Tibial artery (tissue), 4 donors: ENCODE data around the gene RBM19.
A peak's percentile ranks its signal among the peaks of the same experiment; 100 is the strongest.

Experiments used
- DNase-seq, 2 donors: peaks; one replicate each; pipeline ENCODE4 v3.0.0-alpha.2; 2019
- H3K27ac ChIP-seq, 2 donors: fragments of 200-600 bp; sonication (generic) in 1 of 2; 1 replicate in 1 of 2; 2 replicates in 1 of 2; pipeline ENCODE4 v1.5.1; 2018 to 2019; ENCODE audit warnings: mild to moderate bottlenecking in 1 of 2
- H3K27me3 ChIP-seq, 2 donors: fragments of 200-600 bp; sonication (generic) in 1 of 2; one replicate each; pipeline versions ENCODE4 v1.5.1 to v1.6.0; 2016 to 2019
- H3K36me3 ChIP-seq, 3 donors: fragments of 200-600 bp; sonication (generic) in 2 of 3; one replicate each; pipeline ENCODE4 v1.5.1; 2016 to 2019; ENCODE audit warnings: mild to moderate bottlenecking in 2 of 3
- H3K4me1 ChIP-seq, 4 donors: fragments of 200-600 bp; sonication (generic) in 2 of 4; 1 replicate in 3 of 4; 2 replicates in 1 of 4; pipeline ENCODE4 v1.5.1; 2016 to 2019
- H3K4me3 ChIP-seq, 2 donors: fragments of 200-600 bp; sonication (generic) in 1 of 2; 1 replicate in 1 of 2; 2 replicates in 1 of 2; pipeline ENCODE4 v1.5.1; 2018 to 2019; ENCODE audit warnings: mild to moderate bottlenecking in 2 of 2
- H3K9me3 ChIP-seq, 3 donors: fragments of 200-600 bp; sonication (generic) in 1 of 3; one replicate each; pipeline ENCODE4 v1.5.1; 2016 to 2019
- CTCF ChIP-seq, 2 experiments: fragments of 200-600 bp in 1 of 2; fragments of 450-650 bp in 1 of 2; IDR thresholded peaks; one replicate each; pipeline ENCODE4 v1.5.1; 2017 to 2019; ENCODE audit warnings: antibody characterized with exemption in 2 of 2, mild to moderate bottlenecking in 1 of 2, moderate library complexity in 1 of 2
- intact Hi-C: fragments of 100-400 bp; cut with DNase I; formaldehyde crosslinking; loops from one replicate; pipeline ENCODE4 v1.15.0; 2023; ENCODE audit warnings: low total_unique reads

Gene RBM19

GRCh38 chr12:113803759-113804140, 162.4 kb downstream of the RBM19 start:
- Histone ChIP-seq H3K27me3 (no peaks in the 10 kb centered on the region), H3K36me3 (peaks cover 0 to 7% (median 0%) of the 10 kb centered on the region in 3 donors), H3K4me3 (no peak overlapping the region), H3K4me1 (no peaks in the 10 kb centered on the region), H3K27ac (no peak overlapping the region), H3K9me3 (peaks cover 0 to 11% (median 4%) of the 10 kb centered on the region in 3 donors)
- TF ChIP-seq CTCF (IDR thresholded peaks at IDR 0.05) = no peak
- DNase-seq = no peak
- intact Hi-C loops = no loop called here

GRCh38 chr12:113802966-113803758, 163.0 kb downstream of the RBM19 start:
- Histone ChIP-seq H3K9me3 (peaks cover 0 to 11% (median 4%) of the 10 kb centered on the region in 3 donors), H3K36me3 (peaks cover 0 to 4% (median 0%) of the 10 kb centered on the region in 3 donors), H3K4me1 (no peaks in the 10 kb centered on the region), H3K27me3 (no peaks in the 10 kb centered on the region), H3K27ac (no peak overlapping the region), H3K4me3 (no peak overlapping the region)
- no peak for TF ChIP-seq CTCF (IDR thresholded peaks at IDR 0.05)
- DNase-seq = no peak
- intact Hi-C loops = no loop called here

- Histone ChIP-seq H3K4me3 (no peak overlapping the region), H3K27ac (no peak overlapping the region), H3K36me3 (no peaks in the 10 kb centered on the region), H3K4me1 (no peaks in the 10 kb centered on the region), H3K27me3 (no peaks in the 10 kb centered on the region), H3K9me3 (peaks cover 0 to 4% (median 4%) of the 10 kb centered on the region in 3 donors)
- intact Hi-C loops = no loop called here
- no peak for TF ChIP-seq CTCF (IDR thresholded peaks at IDR 0.05)
- no peak for DNase-seq
These were observed 163.9 kb downstream of the RBM19 start for GRCh38 chr12:113802000-113802749.

GRCh38 chr12:113800201-113800600, 165.9 kb downstream of the RBM19 start:
- H3K4me3 ChIP-seq = no peak overlapping the region
- no peaks in the 10 kb centered on the region for H3K27me3 ChIP-seq
- no peak for TF ChIP-seq CTCF (IDR thresholded peaks at IDR 0.05)
- no peaks in the 10 kb centered on the region for H3K36me3 ChIP-seq
- no peak for DNase-seq
- H3K4me1 ChIP-seq = no peaks in the 10 kb centered on the region
- H3K9me3 ChIP-seq = no peaks in the 10 kb centered on the region
- intact Hi-C loops = no loop called here
- H3K27ac ChIP-seq = no peak overlapping the region

- Histone ChIP-seq H3K4me1 (no peaks in the 10 kb centered on the region), H3K4me3 (no peak overlapping the region), H3K27me3 (no peaks in the 10 kb centered on the region), H3K36me3 (no peaks in the 10 kb centered on the region), H3K27ac (no peak overlapping the region), H3K9me3 (no peaks in the 10 kb centered on the region)
- no peak for TF ChIP-seq CTCF (IDR thresholded peaks at IDR 0.05)
- peak in 1 of 2 donors; percentile 51 for DNase-seq
- intact Hi-C loops = no loop called here
These were observed 167.6 kb downstream of the RBM19 start for GRCh38 chr12:113798552-113798951.
